PC-9 (cell line): ENCODE data around the gene DVL2. TPM values are rescaled to one million over a fixed set of nuclear protein-coding genes. Genes with fewer than 3 reads are reported as not detected.
A peak's percentile ranks its signal among the peaks of the same experiment; 100 is the strongest.

ENCODE experiments used
- BruUV-seq: library from RNA; stranded (reverse); fragments of 400-500 nt; replicated peaks from 2 replicates; lab custom pipeline; 2021; lab: Mats Ljungman, UMichigan
- CTCF ChIA-PET: fragments of 300-600 bp; sonication (Branson Sonifier 250); formaldehyde crosslinking; loops from one replicate; lab custom pipeline; 2022; ENCODE audit warnings: antibody characterized with exemption; lab: Charles Lee
- POLR2A ChIA-PET: fragments of 300-600 bp; sonication (Branson Sonifier 250); formaldehyde crosslinking; loops from one replicate; lab custom pipeline; 2022; ENCODE audit warnings: antibody characterized with exemption; ENCODE audit not compliant: unreplicated experiment; lab: Charles Lee
- DNase-seq, 2 experiments: peaks; one replicate each; pipeline versions ENCODE4 v3.0.0 to v3.0.0-alpha.2; 2015 to 2022; ENCODE audit warnings: mixed read lengths in 1 of 2
- H2AFZ ChIP-seq: fragments of 200-600 bp; sonication (generic); 2 replicates; pipeline ENCODE4 v1.8.1; 2017; ENCODE audit warnings: antibody characterized with exemption
- H3F3A ChIP-seq: fragments of 200-600 bp; sonication (generic); 2 replicates; pipeline ENCODE4 v1.8.1; 2017; ENCODE audit warnings: antibody characterized with exemption, mild to moderate bottlenecking, low read depth; ENCODE audit not compliant: insufficient read depth
- H3K27ac ChIP-seq: fragments of 200-600 bp; sonication (generic); 2 replicates; pipeline ENCODE4 v1.6.1; 2016; ENCODE audit warnings: mixed run types
- H3K27me3 ChIP-seq: fragments of 200-600 bp; sonication (generic); 2 replicates; pipeline ENCODE4 v1.6.1; 2016; ENCODE audit warnings: low read depth, mixed run types; ENCODE audit not compliant: insufficient read depth
- H3K36me3 ChIP-seq: fragments of 200-600 bp; sonication (generic); 2 replicates; pipeline ENCODE4 v1.6.1; 2016; ENCODE audit warnings: low read depth, mixed run types
- H3K4me1 ChIP-seq: fragments of 200-600 bp; sonication (generic); replicated peaks from 2 replicates; pipeline ENCODE4 v1.6.1; 2016; ENCODE audit warnings: mixed run types; ENCODE audit not compliant: insufficient read depth
- H3K4me2 ChIP-seq: fragments of 200-600 bp; sonication (generic); 2 replicates; pipeline ENCODE4 v1.6.1; 2017; ENCODE audit warnings: mixed run types
- H3K4me3 ChIP-seq: fragments of 200-600 bp; sonication (generic); 2 replicates; pipeline ENCODE4 v1.6.1; 2016; ENCODE audit warnings: mixed run types
- H3K79me2 ChIP-seq: fragments of 200-600 bp; sonication (generic); 2 replicates; pipeline ENCODE4 v1.6.1; 2017; ENCODE audit warnings: low read depth, mixed run types
- H3K9me2 ChIP-seq: fragments of 200-600 bp; sonication (generic); 2 replicates; pipeline ENCODE4 v1.8.1; 2017; ENCODE audit warnings: mild to moderate bottlenecking; ENCODE audit not compliant: insufficient read depth
- H3K9me3 ChIP-seq: fragments of 200-600 bp; sonication (generic); 2 replicates; pipeline ENCODE4 v1.8.1; 2016; ENCODE audit warnings: low read depth; ENCODE audit not compliant: insufficient read depth
- H4K20me1 ChIP-seq: fragments of 200-600 bp; sonication (generic); 2 replicates; pipeline ENCODE4 v1.8.1; 2017; ENCODE audit not compliant: insufficient read depth
- EZH2 ChIP-seq: fragments of 200-600 bp; sonication (generic); IDR thresholded peaks from 2 replicates; pipeline ENCODE4 v1.8.0; 2017; ENCODE audit warnings: antibody characterized with exemption, low read depth
- intact Hi-C: fragments of 100-400 bp; cut with micrococcal nuclease; formaldehyde crosslinking; loops from one replicate; pipeline ENCODE4 v1.10.0; 2022; ENCODE audit not compliant: unreplicated experiment
- total RNA-seq: library from RNA; stranded (reverse); gene quantifications from 2 replicates; pipeline ENCODE4 v1.2.3, GENCODE V29; 2021
- TF ChIP-seq, protein P1 (sequence below): fragments of 200-600 bp; sonication (generic); conservative IDR thresholded peaks from 2 replicates; pipeline ENCODE4 v1.6.1; 2017; ENCODE audit warnings: mixed run types, antibody characterized with exemption, mild to moderate bottlenecking, moderate library complexity

The DVL2 gene
- total RNA-seq, 1 experiment from 2014 or later = 86.8 TPM

DNA sequence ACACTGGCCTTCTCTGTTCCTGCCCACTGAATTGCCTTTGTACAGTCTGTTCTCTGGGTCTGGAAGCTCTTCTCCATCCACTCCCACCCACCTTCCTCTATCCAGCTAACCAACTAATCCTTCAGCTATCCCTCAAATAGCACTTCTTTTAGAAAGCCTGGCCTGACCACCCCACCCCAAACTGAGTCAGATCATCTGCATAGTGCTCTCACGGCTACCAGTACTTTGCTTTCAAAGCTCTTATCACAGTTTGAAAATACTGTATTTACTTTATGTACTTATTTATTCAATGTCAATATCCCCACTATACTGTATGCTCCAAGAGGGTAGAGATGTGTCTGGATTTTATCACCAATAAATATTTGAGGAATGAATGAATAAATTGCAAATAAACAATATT is 32.5 kb upstream of the DVL2 start:
- Histone ChIP-seq H3K4me2 (no peak overlapping the region), H3K27me3 (no peaks in the 10 kb centered on the region), H3K79me2 (peaks cover 15% of the 10 kb centered on the region), H2AFZ (no peak overlapping the region), H3K9me3 (no peaks in the 10 kb centered on the region), H3K9me2 (no peaks in the 10 kb centered on the region), H3F3A (peaks cover 54% of the 10 kb centered on the region), H3K36me3 (no peaks in the 10 kb centered on the region; the same call in 1 of the 2 replicates), H4K20me1 (no peaks in the 10 kb centered on the region), H3K4me1 (peaks cover 25% of the 10 kb centered on the region), H3K27ac (no peak overlapping the region), H3K4me3 (no peak overlapping the region)
- intact Hi-C loops = no loop called here
- ChIA-PET POLR2A (interaction anchor here (0.7 kb wide), 2 partner anchors 63 to 77 kb away, joined by 4 to 10 read pairs; no protein-coding TSS in a partner anchor), CTCF (interaction anchor here (0.7 kb wide), 1 partner anchor 158 kb away, joined by 4 read pairs; no protein-coding TSS in a partner anchor)
- no peak for TF ChIP-seq EZH2
- TF ChIP-seq, protein P1, sequence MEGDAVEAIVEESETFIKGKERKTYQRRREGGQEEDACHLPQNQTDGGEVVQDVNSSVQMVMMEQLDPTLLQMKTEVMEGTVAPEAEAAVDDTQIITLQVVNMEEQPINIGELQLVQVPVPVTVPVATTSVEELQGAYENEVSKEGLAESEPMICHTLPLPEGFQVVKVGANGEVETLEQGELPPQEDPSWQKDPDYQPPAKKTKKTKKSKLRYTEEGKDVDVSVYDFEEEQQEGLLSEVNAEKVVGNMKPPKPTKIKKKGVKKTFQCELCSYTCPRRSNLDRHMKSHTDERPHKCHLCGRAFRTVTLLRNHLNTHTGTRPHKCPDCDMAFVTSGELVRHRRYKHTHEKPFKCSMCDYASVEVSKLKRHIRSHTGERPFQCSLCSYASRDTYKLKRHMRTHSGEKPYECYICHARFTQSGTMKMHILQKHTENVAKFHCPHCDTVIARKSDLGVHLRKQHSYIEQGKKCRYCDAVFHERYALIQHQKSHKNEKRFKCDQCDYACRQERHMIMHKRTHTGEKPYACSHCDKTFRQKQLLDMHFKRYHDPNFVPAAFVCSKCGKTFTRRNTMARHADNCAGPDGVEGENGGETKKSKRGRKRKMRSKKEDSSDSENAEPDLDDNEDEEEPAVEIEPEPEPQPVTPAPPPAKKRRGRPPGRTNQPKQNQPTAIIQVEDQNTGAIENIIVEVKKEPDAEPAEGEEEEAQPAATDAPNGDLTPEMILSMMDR = no peak
- DNase-seq = no peak
- no TSS peak for BruUV-seq

DNA sequence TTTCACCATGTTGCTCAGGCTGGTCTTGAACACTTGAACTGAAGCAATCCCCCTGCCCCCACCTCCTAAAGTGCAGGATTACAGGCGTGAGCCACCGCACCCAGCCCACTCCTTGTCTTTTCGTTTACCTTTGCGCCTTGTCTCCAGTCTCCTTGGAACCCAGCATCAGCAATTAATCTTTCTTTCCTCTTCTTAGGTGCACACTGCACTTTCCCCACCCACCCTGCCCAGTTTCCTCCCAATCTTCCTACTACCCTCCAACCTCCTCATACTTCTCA is 29.4 kb upstream of the DVL2 start:
- Histone ChIP-seq H3K4me3 (peak overlapping the region; percentile 97), H3K4me1 (peaks cover 39% of the 10 kb centered on the region), H3K9me2 (no peaks in the 10 kb centered on the region), H3K27me3 (no peaks in the 10 kb centered on the region), H2AFZ (peak overlapping the region; percentile 49), H3K79me2 (peaks cover 45% of the 10 kb centered on the region), H3K4me2 (peak overlapping the region; percentile 82), H3F3A (peaks cover 56% of the 10 kb centered on the region), H3K27ac (peak overlapping the region; percentile 100), H4K20me1 (peaks cover 20% of the 10 kb centered on the region), H3K9me3 (no peaks in the 10 kb centered on the region), H3K36me3 (peaks cover 20% of the 10 kb centered on the region)
- peak in 1 of 2 experiments; percentile 31 for DNase-seq
- CTCF ChIA-PET = interaction anchor here (0.6 to 1.5 kb wide), 3 partner anchors 171 to 310 kb away, joined by 3 to 5 read pairs (median 3); no protein-coding TSS in a partner anchor
- POLR2A ChIA-PET = interaction anchor here (0.6 to 0.8 kb wide), 4 partner anchors 29 to 753 kb away, joined by 4 to 33 read pairs (median 6); no protein-coding TSS in a partner anchor
- TF ChIP-seq, protein P1 = no peak
- intact Hi-C loops = loop anchor here (1.0 to 5.0 kb wide), 6 partner anchors 17 to 579 kb away; partner anchors contain the start of genes EIF5A, POLR2A, SLC35G6 and TMEM256
- BruUV-seq = no TSS peak

- Histone ChIP-seq H2AFZ (peak overlapping the region; percentile 49), H3K27ac (peak overlapping the region; percentile 100), H4K20me1 (peaks cover 25% of the 10 kb centered on the region), H3K79me2 (peaks cover 51% of the 10 kb centered on the region), H3K27me3 (no peaks in the 10 kb centered on the region), H3K4me3 (peak overlapping the region; percentile 97), H3K4me1 (peaks cover 40% of the 10 kb centered on the region), H3F3A (peaks cover 62% of the 10 kb centered on the region), H3K9me2 (no peaks in the 10 kb centered on the region), H3K4me2 (peak overlapping the region; percentile 82), H3K9me3 (no peaks in the 10 kb centered on the region), H3K36me3 (peaks cover 24% of the 10 kb centered on the region)
- CTCF ChIA-PET = interaction anchor here (0.6 to 1.5 kb wide), 4 partner anchors 12 to 311 kb away, joined by 3 to 5 read pairs (median 3); partner anchors contain the start of gene CTDNEP1
- BruUV-seq = TSS peak; percentile 26
- DNase-seq = peak; percentile 84 to 88
- TF ChIP-seq, protein P1 = no peak
- TF ChIP-seq EZH2 = no peak
- POLR2A ChIA-PET = interaction anchor here (0.6 to 0.8 kb wide), 5 partner anchors 20 to 753 kb away, joined by 3 to 33 read pairs (median 6); no protein-coding TSS in a partner anchor
- intact Hi-C loops = loop anchor here (1.0 to 5.0 kb wide), 9 partner anchors 11 to 579 kb away; partner anchors contain the start of genes EIF5A, ELP5, POLR2A and SLC35G6
These were observed 28.9 kb upstream of the DVL2 start for GRCh38 chr17:7262935-7263800.
